Nephron (organoid): Measurements from ENCODE around the gene SLAMF9.

ENCODE experiments used
- H3K27ac Mint-ChIP-seq, 3 experiments: 2 replicates each; pipeline ENCODE4 v1.8.0; 2020; ENCODE audit warnings: mixed read lengths in 3 of 3, mild to moderate bottlenecking in 2 of 3, moderate library complexity in 1 of 3
- H3K27me3 Mint-ChIP-seq: 2 replicates; pipeline ENCODE4 v1.8.0; 2021; ENCODE audit warnings: low read depth, mild to moderate bottlenecking, moderate library complexity, mixed read lengths
- H3K36me3 Mint-ChIP-seq: 2 replicates; pipeline ENCODE4 v1.8.0; 2020; ENCODE audit warnings: low read depth, mixed read lengths
- H3K4me1 Mint-ChIP-seq: 2 replicates; pipeline ENCODE4 v1.8.0; 2020; ENCODE audit warnings: mixed read lengths
- H3K4me3 Mint-ChIP-seq, 3 experiments: 2 replicates each; pipeline ENCODE4 v1.8.0; 2020; ENCODE audit warnings: mild to moderate bottlenecking in 3 of 3, mixed read lengths in 3 of 3, moderate library complexity in 2 of 3
- H3K9me3 Mint-ChIP-seq: 2 replicates; pipeline ENCODE4 v1.8.0; 2020; ENCODE audit warnings: mixed read lengths
- TF ChIP-seq, protein P1 (sequence below), 3 experiments: fragments of 200-600 bp; sonication (generic); IDR thresholded peaks; one replicate each; pipeline ENCODE4 v1.5.0; 2021; ENCODE audit warnings: antibody characterized with exemption in 3 of 3; ENCODE audit not compliant: unreplicated experiment in 3 of 3

The SLAMF9 gene

DNA sequence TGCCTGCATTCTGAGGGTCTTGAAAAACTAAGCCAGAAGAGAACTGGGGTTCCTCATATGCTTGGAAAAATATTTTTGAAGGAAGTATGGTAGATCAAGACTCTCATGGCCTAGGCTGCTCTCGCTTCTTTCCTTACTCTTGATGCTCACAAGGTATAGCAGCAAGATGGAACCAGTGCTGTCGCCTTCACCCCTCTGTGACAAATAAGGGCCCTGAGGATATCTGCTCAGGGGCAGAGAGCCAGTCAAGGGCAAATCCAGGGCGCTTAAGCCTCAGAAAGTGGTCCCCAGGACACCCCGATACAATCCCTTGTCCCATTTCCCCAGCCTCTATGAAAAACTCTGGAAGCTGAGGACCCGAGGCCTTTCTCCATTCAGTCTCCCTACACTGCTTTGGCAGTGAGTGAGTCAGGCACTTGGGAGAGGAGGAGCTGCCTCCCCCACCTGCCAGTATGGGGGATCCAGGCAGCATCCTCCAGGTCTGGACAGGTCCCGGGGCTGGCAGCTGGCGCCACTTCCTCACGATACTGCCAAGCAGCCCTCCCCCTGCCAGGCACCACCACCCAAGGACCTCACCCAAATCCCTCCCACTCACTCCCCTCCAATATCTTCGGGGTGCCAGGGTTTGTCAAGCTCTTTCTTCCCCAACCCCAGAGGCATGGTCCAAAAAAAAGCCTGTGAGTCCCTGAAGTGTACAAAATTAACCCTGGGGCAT, 10.0 kb downstream of the SLAMF9 start:
- H3K9me3 Mint-ChIP-seq, result no peaks in the 10 kb centered on the region
- H3K36me3 Mint-ChIP-seq, result peaks cover under 1% of the 10 kb centered on the region
- peaks cover 31% of the 10 kb centered on the region for H3K4me1 Mint-ChIP-seq
- peaks cover 10% of the 10 kb centered on the region for H3K27me3 Mint-ChIP-seq
- H3K4me3 Mint-ChIP-seq, result peak overlapping the region; percentile 89 to 92 (median 90)
- no peak overlapping the region for H3K27ac Mint-ChIP-seq
- TF ChIP-seq, protein P1, sequence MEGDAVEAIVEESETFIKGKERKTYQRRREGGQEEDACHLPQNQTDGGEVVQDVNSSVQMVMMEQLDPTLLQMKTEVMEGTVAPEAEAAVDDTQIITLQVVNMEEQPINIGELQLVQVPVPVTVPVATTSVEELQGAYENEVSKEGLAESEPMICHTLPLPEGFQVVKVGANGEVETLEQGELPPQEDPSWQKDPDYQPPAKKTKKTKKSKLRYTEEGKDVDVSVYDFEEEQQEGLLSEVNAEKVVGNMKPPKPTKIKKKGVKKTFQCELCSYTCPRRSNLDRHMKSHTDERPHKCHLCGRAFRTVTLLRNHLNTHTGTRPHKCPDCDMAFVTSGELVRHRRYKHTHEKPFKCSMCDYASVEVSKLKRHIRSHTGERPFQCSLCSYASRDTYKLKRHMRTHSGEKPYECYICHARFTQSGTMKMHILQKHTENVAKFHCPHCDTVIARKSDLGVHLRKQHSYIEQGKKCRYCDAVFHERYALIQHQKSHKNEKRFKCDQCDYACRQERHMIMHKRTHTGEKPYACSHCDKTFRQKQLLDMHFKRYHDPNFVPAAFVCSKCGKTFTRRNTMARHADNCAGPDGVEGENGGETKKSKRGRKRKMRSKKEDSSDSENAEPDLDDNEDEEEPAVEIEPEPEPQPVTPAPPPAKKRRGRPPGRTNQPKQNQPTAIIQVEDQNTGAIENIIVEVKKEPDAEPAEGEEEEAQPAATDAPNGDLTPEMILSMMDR (IDR thresholded peaks at IDR 0.05; ENCODE audit: unreplicated experiment in 3 of 3), result no peak

GRCh38 chr1:159943278-159943640, 10.8 kb downstream of the SLAMF9 start:
- peaks cover 10% of the 10 kb centered on the region for H3K27me3 Mint-ChIP-seq
- H3K36me3 Mint-ChIP-seq, result peaks cover 5% of the 10 kb centered on the region
- TF ChIP-seq, protein P1 (IDR thresholded peaks at IDR 0.05; ENCODE audit: unreplicated experiment in 3 of 3), result no peak
- peaks cover 31% of the 10 kb centered on the region for H3K4me1 Mint-ChIP-seq
- peak overlapping the region; percentile 18 to 65 (median 27) for H3K4me3 Mint-ChIP-seq
- no peak overlapping the region for H3K27ac Mint-ChIP-seq
- H3K9me3 Mint-ChIP-seq, result no peaks in the 10 kb centered on the region

DNA sequence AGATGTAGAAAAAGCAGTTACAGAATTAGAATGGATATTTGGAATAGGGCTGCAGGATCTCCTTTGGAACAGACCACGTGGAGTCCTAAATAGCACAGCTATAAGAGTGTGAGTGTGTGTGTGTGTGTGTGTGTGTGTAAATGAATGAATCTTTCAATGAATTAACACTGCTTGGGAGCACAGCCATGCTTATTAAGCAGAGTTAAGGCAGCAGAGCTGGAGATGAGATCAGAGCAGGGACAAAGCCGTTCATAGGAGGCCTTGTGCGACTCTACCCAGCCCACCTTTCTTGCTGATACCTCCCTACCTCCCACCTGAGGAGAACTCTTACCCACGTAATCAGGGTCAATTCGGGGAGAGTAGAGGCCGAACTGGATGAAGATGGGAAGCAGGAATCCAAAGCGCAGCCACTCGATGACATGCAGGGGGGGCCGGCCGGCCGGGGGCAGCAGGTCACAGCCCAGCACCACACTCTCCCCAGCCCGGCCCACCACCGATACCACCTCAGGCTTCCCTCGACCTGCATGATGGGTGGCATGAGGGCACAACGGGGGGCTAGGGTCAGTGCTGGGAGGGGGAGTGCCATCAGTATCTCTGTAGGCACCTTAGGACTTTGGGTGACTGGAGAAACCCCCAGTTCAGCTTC, 11.3 kb downstream of the SLAMF9 start:
- TF ChIP-seq, protein P1 (IDR thresholded peaks at IDR 0.05; ENCODE audit: unreplicated experiment in 3 of 3), result no peak
- peaks cover 10% of the 10 kb centered on the region for H3K27me3 Mint-ChIP-seq
- peaks cover 36% of the 10 kb centered on the region for H3K4me1 Mint-ChIP-seq
- H3K9me3 Mint-ChIP-seq, result no peaks in the 10 kb centered on the region
- peak overlapping the region; percentile 41 to 64 (median 62) for H3K4me3 Mint-ChIP-seq
- peak overlapping the region in 2 of 3 experiments; percentile 18 to 39 for H3K27ac Mint-ChIP-seq
- H3K36me3 Mint-ChIP-seq, result peaks cover 5% of the 10 kb centered on the region

DNA sequence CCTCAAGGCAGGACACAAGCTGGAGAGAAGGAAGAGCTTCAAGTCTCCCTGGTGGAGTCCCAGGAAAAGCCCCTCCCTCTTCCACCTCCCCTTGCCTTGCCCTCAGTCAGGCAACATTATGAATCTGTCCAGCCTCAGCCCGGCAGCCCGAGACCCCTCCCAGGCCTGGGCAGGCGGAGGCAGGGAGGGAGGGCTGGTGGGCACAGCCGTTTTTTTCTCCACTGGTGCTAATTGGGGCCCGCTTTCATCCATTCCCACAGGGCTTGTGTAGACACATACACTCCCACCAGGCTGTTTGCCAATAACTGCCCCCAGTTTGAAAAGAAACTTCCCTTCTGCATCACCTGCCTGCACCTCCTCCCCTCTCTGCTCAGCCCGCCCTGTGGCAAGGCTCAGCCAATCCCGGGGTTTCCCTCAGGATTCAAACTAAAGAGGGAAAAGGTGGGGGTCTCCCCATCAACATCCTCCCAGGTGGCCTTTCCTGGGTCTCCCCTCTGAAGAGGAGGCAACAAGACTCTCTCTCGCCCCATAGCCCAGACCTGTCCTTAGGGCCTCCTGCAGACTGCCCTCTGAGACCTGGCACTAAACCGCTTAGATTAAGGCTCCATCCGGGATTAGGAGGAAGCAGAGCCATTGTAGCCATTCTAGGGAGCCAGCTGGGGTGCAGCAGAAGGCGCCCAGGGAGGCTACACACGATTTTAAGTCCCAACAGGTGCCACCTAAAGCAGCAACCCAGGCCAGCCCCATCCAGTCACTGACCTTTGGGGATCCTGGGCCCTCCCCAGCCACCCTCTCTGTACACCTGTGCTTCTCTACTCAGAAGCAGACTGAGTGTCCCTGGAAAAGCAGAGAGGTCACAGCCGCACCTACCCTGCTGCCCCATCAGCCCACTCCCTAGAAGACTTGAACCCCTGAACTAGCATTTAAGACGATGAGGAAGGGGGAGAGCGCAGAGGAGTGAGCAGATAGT, 12.2 kb downstream of the SLAMF9 start:
- peaks cover 5% of the 10 kb centered on the region for H3K36me3 Mint-ChIP-seq
- H3K4me1 Mint-ChIP-seq, result peaks cover 43% of the 10 kb centered on the region
- peaks cover 10% of the 10 kb centered on the region for H3K27me3 Mint-ChIP-seq
- H3K4me3 Mint-ChIP-seq, result peak overlapping the region; percentile 41 to 64 (median 62)
- H3K27ac Mint-ChIP-seq, result no peak overlapping the region
- TF ChIP-seq, protein P1 (IDR thresholded peaks at IDR 0.05; ENCODE audit: unreplicated experiment in 3 of 3), result no peak
- H3K9me3 Mint-ChIP-seq, result no peaks in the 10 kb centered on the region

DNA sequence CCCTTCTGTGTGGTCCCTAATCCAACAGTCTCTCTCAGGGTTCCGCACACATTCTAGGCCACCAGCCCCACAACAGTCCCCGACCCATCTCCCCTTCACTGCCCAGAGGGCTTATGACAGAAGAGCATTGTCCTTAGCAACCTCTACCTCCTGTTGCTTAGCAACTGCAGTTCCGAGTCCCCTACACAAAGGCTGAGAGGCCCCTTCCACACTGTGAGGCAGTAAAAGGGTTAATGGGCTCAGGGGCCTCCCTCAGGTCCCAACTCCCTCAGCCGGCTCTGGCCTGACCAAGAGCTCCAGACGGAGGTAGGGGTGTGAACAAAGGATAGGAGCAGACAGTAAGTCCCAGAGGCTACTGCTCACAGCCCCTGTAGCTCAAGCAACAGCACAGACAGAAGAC, 12.9 kb downstream of the SLAMF9 start:
- Mint-ChIP-seq H3K4me3 (no peak overlapping the region), H3K4me1 (peaks cover 43% of the 10 kb centered on the region), H3K36me3 (peaks cover 5% of the 10 kb centered on the region), H3K27me3 (peaks cover 10% of the 10 kb centered on the region), H3K9me3 (no peaks in the 10 kb centered on the region), H3K27ac (no peak overlapping the region)
- TF ChIP-seq, protein P1 (IDR thresholded peaks at IDR 0.05; ENCODE audit: unreplicated experiment in 3 of 3), result no peak
